Astrocyte (in vitro differentiated cells and primary cell): ENCODE results near the gene APC2. TPM values are rescaled to one million over a fixed set of nuclear protein-coding genes. Genes with fewer than 3 reads are reported as not detected.

Source experiments
- DNase-seq: peaks from one replicate; pipeline ENCODE4 v3.0.0-alpha.2; 2010; ENCODE audit warnings: low read depth
- FAIRE-seq: peaks from 2 replicates; lab custom pipeline; 2011; peaks lifted over from hg19 to GRCh38; lab: Jason Lieb, UNC
- H2AFZ ChIP-seq: 2 replicates; pipeline ENCODE4 v1.6.0; 2012; ENCODE audit warnings: low read depth, low read length, inconsistent platforms
- H3K27ac ChIP-seq: 2 replicates; pipeline ENCODE4 v1.5.1; 2011; ENCODE audit warnings: low read depth, low read length, inconsistent platforms
- H3K27me3 ChIP-seq: 2 replicates; pipeline ENCODE4 v1.6.0; 2011; ENCODE audit warnings: low read length, inconsistent platforms; ENCODE audit not compliant: insufficient read depth
- H3K36me3 ChIP-seq: 2 replicates; pipeline ENCODE4 v1.5.1; 2011; ENCODE audit warnings: low read length, inconsistent platforms; ENCODE audit not compliant: insufficient read depth
- H3K4me1 ChIP-seq: 2 replicates; pipeline ENCODE4 v1.5.1; 2011; ENCODE audit warnings: low read length, inconsistent platforms; ENCODE audit not compliant: insufficient read depth
- H3K4me2 ChIP-seq: 2 replicates; pipeline ENCODE4 v1.6.0; 2012; ENCODE audit warnings: low read length, inconsistent platforms
- H3K4me3 ChIP-seq: 2 replicates; pipeline ENCODE4 v1.5.1; 2011; ENCODE audit warnings: low read depth, mild to moderate bottlenecking, low read length, inconsistent platforms; ENCODE audit not compliant: insufficient read depth
- H3K79me2 ChIP-seq: 2 replicates; pipeline ENCODE4 v1.6.0; 2012; ENCODE audit warnings: mild to moderate bottlenecking, low read length, inconsistent platforms; ENCODE audit not compliant: insufficient read depth
- H3K9ac ChIP-seq: 2 replicates; pipeline ENCODE4 v1.6.0; 2012; ENCODE audit warnings: mild to moderate bottlenecking, low read length, inconsistent platforms
- H3K9me3 ChIP-seq: 2 replicates; pipeline ENCODE4 v1.5.1; 2012; ENCODE audit warnings: low read depth, mild to moderate bottlenecking, low read length, inconsistent platforms; ENCODE audit not compliant: insufficient read depth
- H4K20me1 ChIP-seq: 2 replicates; pipeline ENCODE4 v1.6.0; 2012; ENCODE audit warnings: low read length, inconsistent platforms; ENCODE audit not compliant: insufficient read depth
- H3K27ac Mint-ChIP-seq: one replicate; pipeline ENCODE4 v1.8.0; 2021; ENCODE audit warnings: mild to moderate bottlenecking, mixed read lengths; ENCODE audit not compliant: unreplicated experiment
- H3K27me3 Mint-ChIP-seq: one replicate; pipeline ENCODE4 v1.8.0; 2021; ENCODE audit warnings: low read depth, mixed read lengths; ENCODE audit not compliant: unreplicated experiment
- H3K36me3 Mint-ChIP-seq: one replicate; pipeline ENCODE4 v1.8.0; 2021; ENCODE audit warnings: low read depth, mixed read lengths; ENCODE audit not compliant: unreplicated experiment
- H3K4me1 Mint-ChIP-seq: one replicate; pipeline ENCODE4 v1.8.0; 2021; ENCODE audit warnings: low read depth, mixed read lengths; ENCODE audit not compliant: unreplicated experiment
- H3K4me3 Mint-ChIP-seq: one replicate; pipeline ENCODE4 v1.8.0; 2021; ENCODE audit warnings: mild to moderate bottlenecking, moderate library complexity, mixed read lengths; ENCODE audit not compliant: unreplicated experiment
- H3K9me3 Mint-ChIP-seq: one replicate; pipeline ENCODE4 v1.8.0; 2021; ENCODE audit warnings: mild to moderate bottlenecking, mixed read lengths; ENCODE audit not compliant: unreplicated experiment
- CTCF ChIP-seq: IDR thresholded peaks from 2 replicates; pipeline ENCODE4 v1.5.1; 2011; ENCODE audit warnings: low read depth, mild to moderate bottlenecking, inconsistent platforms, low read length, moderate library complexity; ENCODE audit not compliant: insufficient read depth
- EZH2 ChIP-seq: IDR thresholded peaks from 2 replicates; pipeline ENCODE4 v1.6.1; 2012; ENCODE audit warnings: mild to moderate bottlenecking, low read length, inconsistent platforms; ENCODE audit not compliant: insufficient read depth
- total RNA-seq: library from RNA; stranded (reverse); gene quantifications from 2 replicates; pipeline ENCODE4 v1.2.1, GENCODE V29; 2021

The APC2 gene
- total RNA-seq, 1 donor from 2014 or later: 7.1 TPM

- Histone ChIP-seq H3K27me3 (peaks cover 5% of the 10 kb centered on the region), H4K20me1 (no peaks in the 10 kb centered on the region), H3K4me1 (peaks cover 15% of the 10 kb centered on the region), H3K36me3 (no peaks in the 10 kb centered on the region), H2AFZ (peak within 1 kb of the TSS; percentile 97), H3K79me2 (no peaks in the 10 kb centered on the region), H3K4me2 (peak within 1 kb of the TSS; percentile 96), H3K9ac (peak within 1 kb of the TSS; percentile 69), H3K4me3 (peak within 1 kb of the TSS; percentile 74), H3K27ac (peak within 1 kb of the TSS; percentile 60), H3K9me3 (no peaks in the 10 kb centered on the region)
- H3K27me3 Mint-ChIP-seq: peaks cover 10% of the 10 kb centered on the region
- FAIRE-seq: peak; percentile 93
- peak within 1 kb of the TSS; percentile 90 for H3K4me3 Mint-ChIP-seq
- TF ChIP-seq EZH2: no peak
- no peak for TF ChIP-seq CTCF
- no peaks in the 10 kb centered on the region for H3K9me3 Mint-ChIP-seq
- peak within 1 kb of the TSS; percentile 88 for H3K27ac Mint-ChIP-seq
- H3K4me1 Mint-ChIP-seq: peaks cover 3% of the 10 kb centered on the region
- H3K36me3 Mint-ChIP-seq: peaks cover 2% of the 10 kb centered on the region
- DNase-seq: peak; percentile 94
These were observed 40.6 kb downstream of the APC2 start, which contains the start of gene PCSK4 for GRCh38 chr19:1490311-1491113. PCSK4 (minus strand) TSS chr19:1490350; CDS start chr19:1490346, 4 bp downstream.

- Histone ChIP-seq H3K9me3 (no peaks in the 10 kb centered on the region), H3K27me3 (peaks cover 5% of the 10 kb centered on the region), H4K20me1 (no peaks in the 10 kb centered on the region), H3K4me1 (peaks cover 15% of the 10 kb centered on the region), H3K4me3 (peak within 1 kb of the TSS; percentile 74), H3K4me2 (peak within 1 kb of the TSS; percentile 96), H2AFZ (peak within 1 kb of the TSS; percentile 97), H3K79me2 (no peaks in the 10 kb centered on the region), H3K9ac (peak within 1 kb of the TSS; percentile 69), H3K36me3 (no peaks in the 10 kb centered on the region), H3K27ac (peak within 1 kb of the TSS; percentile 60)
- peak within 1 kb of the TSS; percentile 88 for H3K27ac Mint-ChIP-seq
- H3K36me3 Mint-ChIP-seq: peaks cover 2% of the 10 kb centered on the region
- TF ChIP-seq EZH2: peak; percentile 61
- TF ChIP-seq CTCF: no peak
- no peaks in the 10 kb centered on the region for H3K9me3 Mint-ChIP-seq
- H3K4me3 Mint-ChIP-seq: peak within 1 kb of the TSS; percentile 90
- peaks cover 10% of the 10 kb centered on the region for H3K27me3 Mint-ChIP-seq
- no peak for DNase-seq
- peaks cover 3% of the 10 kb centered on the region for H3K4me1 Mint-ChIP-seq
- no peak for FAIRE-seq
These were observed 41.4 kb downstream of the APC2 start, which contains the start of gene REEP6 for GRCh38 chr19:1491114-1491848. REEP6 (plus strand) TSS chr19:1491181; CDS start chr19:1491270, 89 bp downstream.
